Astrocyte of the spinal cord (primary cell): ENCODE data around the gene HYAL1.
"Not testable (repeated sequence)": the region's sequence is repeated elsewhere in the genome, so short reads cannot be mapped to it uniquely, and the experiment has no call there.

Experiments
- DNase-seq: peaks from one replicate; pipeline ENCODE4 v3.0.0; 2011; ENCODE audit warnings: low read depth, low spot score
- H3K4me3 ChIP-seq: 2 replicates; pipeline ENCODE4 v1.5.1; 2011; ENCODE audit warnings: low read depth, mild to moderate bottlenecking, low read length, moderate library complexity
- in situ Hi-C: cut with HindIII; loops from 2 replicates; pipeline ENCODE4 v1.10.0; 2017; ENCODE audit warnings: low sequenced_read_pairs
- TF ChIP-seq, protein P1 (sequence below): IDR thresholded peaks from 2 replicates; pipeline ENCODE4 v1.5.1; 2012; ENCODE audit warnings: low read depth, mild to moderate bottlenecking, low read length, inconsistent platforms

Gene HYAL1

DNA sequence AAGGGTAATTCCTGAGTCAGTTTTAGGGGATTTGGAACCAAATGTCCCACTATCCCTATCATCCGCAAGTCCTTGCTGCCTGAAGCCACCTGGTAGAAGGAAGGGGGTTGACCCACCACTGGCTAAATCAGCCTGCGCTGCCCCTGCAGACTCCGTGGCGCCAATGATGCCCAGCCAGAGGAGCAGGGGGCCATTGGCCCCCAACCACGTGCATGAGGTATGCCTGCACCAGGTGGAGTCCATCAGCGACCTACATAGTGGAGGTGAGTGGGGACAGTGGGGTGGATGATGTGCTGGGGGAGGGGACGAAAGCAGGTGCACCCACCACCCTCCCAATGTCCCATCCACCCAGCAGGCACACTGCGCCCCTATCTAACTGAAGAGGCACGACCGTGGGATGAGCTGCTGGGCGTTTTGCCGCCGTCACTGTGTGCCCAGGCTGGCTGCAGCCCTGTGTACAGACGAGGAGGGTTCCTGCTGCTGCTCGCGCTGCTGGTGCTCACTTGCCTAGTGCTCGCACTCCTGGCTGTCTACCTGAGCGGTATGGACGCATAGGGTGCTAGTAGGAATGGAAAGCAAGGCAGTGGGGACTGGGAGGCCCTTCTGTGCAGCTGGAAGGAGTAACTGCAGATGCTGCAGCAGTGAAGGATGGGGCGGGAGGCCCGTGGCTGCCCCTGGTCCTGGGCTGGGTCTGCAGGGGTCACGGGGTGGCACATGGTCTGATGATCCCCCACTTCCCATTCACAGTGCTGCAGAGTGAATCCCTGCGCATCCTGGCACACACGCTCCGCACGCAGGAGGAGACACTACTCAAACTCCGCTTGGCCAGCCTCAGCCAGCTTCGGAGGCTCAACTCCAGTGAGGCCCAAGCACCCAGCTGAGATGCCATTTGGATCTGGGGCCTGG lies 16.8 kb downstream of the HYAL1 start:
- in situ Hi-C loops: no loop called here
- no peak overlapping the region for H3K4me3 ChIP-seq
- TF ChIP-seq, protein P1, sequence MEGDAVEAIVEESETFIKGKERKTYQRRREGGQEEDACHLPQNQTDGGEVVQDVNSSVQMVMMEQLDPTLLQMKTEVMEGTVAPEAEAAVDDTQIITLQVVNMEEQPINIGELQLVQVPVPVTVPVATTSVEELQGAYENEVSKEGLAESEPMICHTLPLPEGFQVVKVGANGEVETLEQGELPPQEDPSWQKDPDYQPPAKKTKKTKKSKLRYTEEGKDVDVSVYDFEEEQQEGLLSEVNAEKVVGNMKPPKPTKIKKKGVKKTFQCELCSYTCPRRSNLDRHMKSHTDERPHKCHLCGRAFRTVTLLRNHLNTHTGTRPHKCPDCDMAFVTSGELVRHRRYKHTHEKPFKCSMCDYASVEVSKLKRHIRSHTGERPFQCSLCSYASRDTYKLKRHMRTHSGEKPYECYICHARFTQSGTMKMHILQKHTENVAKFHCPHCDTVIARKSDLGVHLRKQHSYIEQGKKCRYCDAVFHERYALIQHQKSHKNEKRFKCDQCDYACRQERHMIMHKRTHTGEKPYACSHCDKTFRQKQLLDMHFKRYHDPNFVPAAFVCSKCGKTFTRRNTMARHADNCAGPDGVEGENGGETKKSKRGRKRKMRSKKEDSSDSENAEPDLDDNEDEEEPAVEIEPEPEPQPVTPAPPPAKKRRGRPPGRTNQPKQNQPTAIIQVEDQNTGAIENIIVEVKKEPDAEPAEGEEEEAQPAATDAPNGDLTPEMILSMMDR: no peak
- DNase-seq: no peak

DNA sequence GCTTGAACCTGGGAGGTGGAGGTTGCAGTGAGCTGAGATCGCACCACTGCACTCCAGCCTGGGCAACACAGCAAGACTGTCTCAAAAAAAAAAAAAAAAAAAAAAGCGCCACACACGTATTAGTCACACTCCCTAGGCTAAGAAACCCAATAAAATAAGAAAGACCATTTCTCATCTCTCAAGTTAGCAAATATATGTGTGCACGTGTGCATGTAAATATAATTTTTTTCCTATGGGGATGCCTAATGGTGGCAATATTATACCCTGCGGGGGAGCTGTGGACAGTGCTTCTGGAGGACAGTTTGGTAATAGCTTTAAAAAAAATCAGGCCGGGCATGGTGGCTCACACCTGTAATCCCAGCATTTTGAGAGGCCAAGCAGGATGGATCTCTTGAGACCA lies 19.3 kb downstream of the HYAL1 start:
- H3K4me3 ChIP-seq, in situ Hi-C loops, DNase-seq: not testable (repeated sequence)

DNA sequence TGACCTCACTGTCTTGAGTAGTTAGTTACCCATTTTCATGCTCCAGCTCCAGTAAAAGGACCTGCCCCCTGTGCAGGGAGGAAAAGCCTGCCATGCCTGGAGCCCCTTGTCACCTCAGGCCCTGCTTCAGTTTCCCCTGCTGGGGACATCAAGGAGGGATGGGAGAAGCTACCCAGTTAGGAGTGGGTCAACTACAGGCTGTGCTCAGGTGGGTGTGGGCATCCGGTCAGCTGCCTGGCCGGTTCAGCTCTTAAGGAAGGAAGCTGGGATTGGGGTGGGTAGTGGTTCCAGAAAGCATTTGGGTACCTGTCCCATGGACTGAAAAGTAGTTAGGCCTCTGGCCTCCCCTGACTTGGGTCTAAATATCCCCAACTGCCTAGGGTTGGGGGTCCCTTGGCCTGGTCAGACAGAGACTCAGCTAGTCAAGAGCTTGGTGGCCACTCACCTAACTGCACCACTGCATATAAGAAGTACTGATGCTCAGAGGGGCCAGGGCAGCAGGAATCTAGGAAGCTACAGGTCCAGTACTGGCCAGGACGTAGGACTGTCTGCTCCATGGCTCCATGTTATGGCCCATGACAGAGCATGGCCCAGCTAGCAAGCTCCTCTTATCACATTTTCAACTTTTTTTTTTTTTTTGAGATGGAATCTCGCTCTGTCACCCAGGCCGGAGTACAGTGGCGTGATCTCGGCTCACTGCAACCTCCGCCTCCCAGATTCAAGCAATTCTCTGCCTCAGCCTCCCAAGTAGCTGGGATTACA lies 23.9 kb downstream of the HYAL1 start:
- TF ChIP-seq, protein P1: no peak
- no peak overlapping the region for H3K4me3 ChIP-seq
- no peak for DNase-seq
- in situ Hi-C loops: no loop called here

DNA sequence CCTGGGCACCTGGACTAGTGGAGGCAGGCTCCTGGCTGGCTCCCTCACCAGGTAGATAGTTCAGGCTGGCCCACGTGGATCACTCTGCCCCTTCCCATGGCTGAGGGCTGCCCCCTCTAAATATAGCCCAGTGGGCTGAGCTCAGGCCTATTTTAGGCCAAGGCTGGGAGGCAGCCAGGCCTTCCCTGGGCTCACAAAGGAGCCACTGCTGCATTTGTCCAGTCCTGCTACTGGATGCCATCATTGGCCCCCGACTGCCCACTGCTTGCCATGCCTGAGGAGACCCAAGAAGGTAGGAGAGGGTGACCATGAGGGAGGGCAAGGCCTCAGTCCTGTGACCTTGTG lies 24.5 kb downstream of the HYAL1 start, which contains the start of gene LSMEM2:
TSS of gene LSMEM2 (plus strand) at position 208 of the 345 bp plus-strand sequence. CDS start at position 235, 27 bp downstream.
- in situ Hi-C loops: no loop called here
- no peak within 1 kb of the TSS for H3K4me3 ChIP-seq
- TF ChIP-seq, protein P1: no peak
- no peak for DNase-seq

DNA sequence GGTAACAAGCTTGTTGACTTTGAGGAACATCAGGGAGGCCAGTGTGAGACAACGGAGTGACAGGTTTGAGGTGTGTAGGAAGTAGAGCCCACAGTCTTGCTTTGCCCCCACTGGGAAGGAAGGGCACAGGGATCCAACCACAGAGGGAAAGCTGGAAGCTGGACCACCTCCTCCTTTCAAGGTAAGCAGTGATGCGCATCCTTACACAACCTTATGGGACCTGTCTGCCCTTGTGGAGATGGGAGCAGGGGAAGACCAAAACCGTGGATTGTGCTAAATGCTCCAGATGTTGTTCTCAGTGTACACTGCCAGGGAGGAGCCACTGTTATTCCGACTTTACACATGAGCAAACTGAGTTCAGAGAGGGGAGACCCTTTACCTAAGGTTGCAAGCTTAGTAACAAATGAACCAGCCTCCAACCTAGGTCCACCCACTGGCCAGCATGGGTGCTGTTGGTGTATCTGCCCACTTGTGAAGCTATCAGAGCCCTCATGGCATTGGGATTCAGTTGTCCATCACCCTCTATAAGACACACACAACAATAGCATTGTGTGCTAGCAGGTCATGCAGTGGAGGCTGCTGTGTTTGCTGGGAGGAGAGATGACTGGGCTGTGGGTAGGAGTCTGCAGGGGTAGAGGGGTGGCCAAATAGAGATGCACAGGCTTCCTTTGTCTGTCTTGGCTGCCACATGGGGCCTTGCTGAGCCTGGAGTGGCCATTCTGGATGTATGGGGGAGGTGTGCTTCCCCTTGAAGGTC lies 25.1 kb downstream of the HYAL1 start:
- TF ChIP-seq, protein P1: no peak
- H3K4me3 ChIP-seq: no peak overlapping the region
- DNase-seq: no peak
- in situ Hi-C loops: no loop called here

DNA sequence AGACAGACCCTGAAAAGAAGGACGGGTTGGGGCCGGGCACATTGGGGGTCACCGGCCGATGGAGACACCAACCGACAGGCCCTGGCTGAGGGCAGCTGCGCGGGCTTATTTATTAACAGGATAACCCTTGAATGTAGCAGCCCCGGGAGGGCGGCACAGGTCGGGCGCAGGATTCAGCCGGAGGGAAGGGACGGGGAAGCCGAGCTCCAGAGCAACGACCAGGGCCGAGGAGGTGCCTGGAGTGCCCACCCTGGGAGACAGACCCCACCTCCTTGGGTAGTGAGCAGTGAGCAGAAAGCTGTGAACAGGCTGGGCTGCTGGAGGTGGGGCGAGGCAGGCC lies 26.6 kb downstream of the HYAL1 start:
- TF ChIP-seq, protein P1: no peak
- in situ Hi-C loops: no loop called here
- no peak overlapping the region for H3K4me3 ChIP-seq
- DNase-seq: no peak
